Neural crest cell (in vitro differentiated cells): Measurements from ENCODE around the gene CAMK2D. TPM values are rescaled to one million over a fixed set of nuclear protein-coding genes. Genes with fewer than 3 reads are reported as not detected.

ENCODE experiments used
- DNase-seq: peaks from one replicate; pipeline ENCODE4 v3.0.0; 2021; ENCODE audit warnings: low read depth, mixed read lengths, low spot score
- H3K27ac Mint-ChIP-seq: one replicate; pipeline ENCODE4 v1.8.0; 2021; ENCODE audit warnings: mild to moderate bottlenecking, mixed read lengths; ENCODE audit not compliant: unreplicated experiment
- H3K27me3 Mint-ChIP-seq: 2 replicates; pipeline ENCODE4 v1.8.0; 2021; ENCODE audit warnings: low read depth, mild to moderate bottlenecking, mixed read lengths
- H3K36me3 Mint-ChIP-seq: 2 replicates; pipeline ENCODE4 v1.8.0; 2021; ENCODE audit warnings: low read depth, mild to moderate bottlenecking, mixed read lengths
- H3K4me1 Mint-ChIP-seq: 2 replicates; pipeline ENCODE4 v1.8.0; 2021; ENCODE audit warnings: mixed read lengths
- H3K4me3 Mint-ChIP-seq: one replicate; pipeline ENCODE4 v1.8.0; 2021; ENCODE audit warnings: mild to moderate bottlenecking, mixed read lengths
- H3K9me3 Mint-ChIP-seq: 2 replicates; pipeline ENCODE4 v1.8.0; 2021; ENCODE audit warnings: mixed read lengths
- total RNA-seq: library from RNA; stranded (reverse); gene quantifications from 2 replicates; pipeline ENCODE4 v1.2.1, GENCODE V29; 2021
- TF ChIP-seq, protein P1 (sequence below): fragments of 200-600 bp; sonication (generic); conservative IDR thresholded peaks from 2 replicates; pipeline ENCODE4 v1.5.0; 2021; ENCODE audit warnings: antibody characterized with exemption, mild to moderate bottlenecking

CAMK2D gene
- total RNA-seq, 1 donor from 2014 or later: 33.7 TPM

GRCh38 chr4:113674733-113675132 is 86.8 kb downstream of the CAMK2D start:
- Mint-ChIP-seq H3K4me1 (peaks cover 8% of the 10 kb centered on the region), H3K4me3 (no peak overlapping the region), H3K27ac (no peak overlapping the region), H3K36me3 (no peaks in the 10 kb centered on the region), H3K9me3 (no peaks in the 10 kb centered on the region), H3K27me3 (no peaks in the 10 kb centered on the region)
- TF ChIP-seq, protein P1, sequence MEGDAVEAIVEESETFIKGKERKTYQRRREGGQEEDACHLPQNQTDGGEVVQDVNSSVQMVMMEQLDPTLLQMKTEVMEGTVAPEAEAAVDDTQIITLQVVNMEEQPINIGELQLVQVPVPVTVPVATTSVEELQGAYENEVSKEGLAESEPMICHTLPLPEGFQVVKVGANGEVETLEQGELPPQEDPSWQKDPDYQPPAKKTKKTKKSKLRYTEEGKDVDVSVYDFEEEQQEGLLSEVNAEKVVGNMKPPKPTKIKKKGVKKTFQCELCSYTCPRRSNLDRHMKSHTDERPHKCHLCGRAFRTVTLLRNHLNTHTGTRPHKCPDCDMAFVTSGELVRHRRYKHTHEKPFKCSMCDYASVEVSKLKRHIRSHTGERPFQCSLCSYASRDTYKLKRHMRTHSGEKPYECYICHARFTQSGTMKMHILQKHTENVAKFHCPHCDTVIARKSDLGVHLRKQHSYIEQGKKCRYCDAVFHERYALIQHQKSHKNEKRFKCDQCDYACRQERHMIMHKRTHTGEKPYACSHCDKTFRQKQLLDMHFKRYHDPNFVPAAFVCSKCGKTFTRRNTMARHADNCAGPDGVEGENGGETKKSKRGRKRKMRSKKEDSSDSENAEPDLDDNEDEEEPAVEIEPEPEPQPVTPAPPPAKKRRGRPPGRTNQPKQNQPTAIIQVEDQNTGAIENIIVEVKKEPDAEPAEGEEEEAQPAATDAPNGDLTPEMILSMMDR: no peak
- DNase-seq: no peak

DNA sequence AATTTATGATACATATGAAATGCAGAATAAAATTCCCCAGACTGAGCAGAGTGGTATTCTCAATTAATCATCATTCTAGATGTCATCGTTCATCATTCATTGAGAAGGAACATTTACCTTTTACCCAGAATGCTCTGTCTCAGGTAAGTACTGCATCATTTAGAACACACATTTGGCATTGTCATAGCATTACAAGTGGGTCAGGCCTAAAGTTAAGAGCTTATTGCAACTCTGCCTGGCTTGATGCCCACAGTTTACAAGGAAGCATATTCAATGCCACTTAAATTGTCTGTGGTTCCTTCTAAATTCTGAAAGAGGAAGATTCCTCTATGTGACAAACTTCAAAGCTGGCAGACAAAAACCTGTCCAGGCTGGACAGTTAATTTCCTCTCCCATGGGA is 87.3 kb downstream of the CAMK2D start:
- TF ChIP-seq, protein P1: no peak
- no peak overlapping the region for H3K27ac Mint-ChIP-seq

DNA sequence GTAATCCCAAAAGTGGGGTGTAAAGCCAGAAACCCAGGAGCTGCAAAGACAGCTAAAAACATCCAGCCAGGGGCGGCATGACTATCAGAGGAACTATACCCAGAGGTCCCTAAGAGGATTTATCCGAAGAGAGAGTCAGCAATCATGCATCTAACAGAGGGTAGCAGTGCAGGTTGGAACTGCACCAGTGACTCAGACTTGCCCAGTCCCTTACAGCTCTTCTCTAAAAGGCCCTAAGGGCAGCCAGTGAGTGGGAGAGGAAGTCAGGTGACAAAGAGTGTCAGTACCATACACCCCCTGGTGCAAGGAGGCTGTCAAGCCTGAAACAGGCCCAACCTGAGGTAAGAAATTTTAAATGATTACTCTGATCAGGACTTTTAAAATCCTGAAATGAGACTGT is 88.1 kb downstream of the CAMK2D start:
- Mint-ChIP-seq H3K27ac (no peak overlapping the region), H3K36me3 (no peaks in the 10 kb centered on the region), H3K9me3 (no peaks in the 10 kb centered on the region), H3K27me3 (no peaks in the 10 kb centered on the region), H3K4me3 (no peak overlapping the region), H3K4me1 (peaks cover 8% of the 10 kb centered on the region)
- TF ChIP-seq, protein P1: no peak
- no peak for DNase-seq

More for the DNA sequence above, 87.3 kb downstream of the CAMK2D start:
- DNase-seq: no peak
- Mint-ChIP-seq H3K36me3 (no peaks in the 10 kb centered on the region), H3K9me3 (no peaks in the 10 kb centered on the region), H3K27me3 (no peaks in the 10 kb centered on the region), H3K4me1 (peaks cover 8% of the 10 kb centered on the region), H3K4me3 (no peak overlapping the region)

DNA sequence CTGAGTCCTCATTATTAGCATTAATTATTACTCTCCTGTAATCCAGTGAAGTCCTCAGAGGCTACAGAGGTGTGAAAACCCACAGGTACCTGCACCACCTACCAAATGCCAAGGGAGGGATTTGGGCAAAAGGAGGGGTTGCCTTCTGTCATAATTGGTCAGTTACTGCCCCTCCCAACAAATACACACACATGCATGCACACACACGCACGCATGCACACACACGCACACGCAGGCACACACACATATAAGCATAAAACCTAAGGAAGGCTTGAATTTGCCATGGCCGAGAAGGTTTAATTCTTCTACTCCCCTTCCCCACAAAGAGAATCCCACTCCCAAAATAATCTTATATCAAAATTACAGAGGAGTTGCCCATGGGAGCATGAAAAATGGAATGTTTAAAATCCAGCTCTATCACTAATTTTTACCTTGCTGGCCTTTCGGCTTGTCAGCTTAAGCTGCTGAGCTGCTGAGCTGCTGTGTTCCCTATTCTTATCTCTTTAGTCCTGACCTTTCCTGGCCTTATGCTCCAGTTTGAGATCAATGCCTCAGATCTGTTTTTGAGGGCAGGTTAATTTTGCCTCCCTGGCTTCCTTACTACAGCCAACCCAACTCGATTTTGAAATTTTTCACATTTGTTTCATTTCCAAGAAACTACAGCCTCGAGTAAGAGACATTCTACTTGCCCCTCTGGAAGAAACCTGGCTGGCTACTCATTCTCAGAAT is 95.0 kb downstream of the CAMK2D start:
- no peak overlapping the region for H3K27ac Mint-ChIP-seq
- H3K36me3 Mint-ChIP-seq: no peaks in the 10 kb centered on the region
- H3K27me3 Mint-ChIP-seq: no peaks in the 10 kb centered on the region
- no peaks in the 10 kb centered on the region for H3K4me1 Mint-ChIP-seq
- no peak overlapping the region for H3K4me3 Mint-ChIP-seq
- TF ChIP-seq, protein P1: no peak
- no peak for DNase-seq
- no peaks in the 10 kb centered on the region for H3K9me3 Mint-ChIP-seq

DNA sequence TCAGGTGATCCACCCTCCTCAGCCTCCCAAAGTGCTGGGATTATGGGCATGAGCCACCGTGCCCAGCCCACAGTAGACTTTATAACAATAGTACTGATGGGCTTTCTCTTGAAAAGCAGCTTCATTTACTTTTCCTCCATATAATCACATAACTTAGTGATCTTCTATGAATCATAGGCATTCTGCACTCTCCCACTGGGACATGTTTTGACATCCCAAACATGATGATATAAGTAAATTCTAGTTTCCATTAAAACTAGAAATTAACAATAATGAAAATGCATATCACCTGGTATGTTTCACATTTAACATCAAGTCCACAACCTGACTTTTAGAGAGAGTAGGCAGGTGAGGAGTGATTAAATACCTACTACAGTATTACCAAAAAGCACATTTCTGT is 96.5 kb downstream of the CAMK2D start:
- H3K9me3 Mint-ChIP-seq: no peaks in the 10 kb centered on the region
- no peak for DNase-seq
- H3K36me3 Mint-ChIP-seq: no peaks in the 10 kb centered on the region
- H3K27ac Mint-ChIP-seq: no peak overlapping the region
- no peak overlapping the region for H3K4me3 Mint-ChIP-seq
- H3K4me1 Mint-ChIP-seq: no peaks in the 10 kb centered on the region
- no peaks in the 10 kb centered on the region for H3K27me3 Mint-ChIP-seq
- TF ChIP-seq, protein P1: no peak
